ENCODE results near the gene EXOC6.

DNA sequence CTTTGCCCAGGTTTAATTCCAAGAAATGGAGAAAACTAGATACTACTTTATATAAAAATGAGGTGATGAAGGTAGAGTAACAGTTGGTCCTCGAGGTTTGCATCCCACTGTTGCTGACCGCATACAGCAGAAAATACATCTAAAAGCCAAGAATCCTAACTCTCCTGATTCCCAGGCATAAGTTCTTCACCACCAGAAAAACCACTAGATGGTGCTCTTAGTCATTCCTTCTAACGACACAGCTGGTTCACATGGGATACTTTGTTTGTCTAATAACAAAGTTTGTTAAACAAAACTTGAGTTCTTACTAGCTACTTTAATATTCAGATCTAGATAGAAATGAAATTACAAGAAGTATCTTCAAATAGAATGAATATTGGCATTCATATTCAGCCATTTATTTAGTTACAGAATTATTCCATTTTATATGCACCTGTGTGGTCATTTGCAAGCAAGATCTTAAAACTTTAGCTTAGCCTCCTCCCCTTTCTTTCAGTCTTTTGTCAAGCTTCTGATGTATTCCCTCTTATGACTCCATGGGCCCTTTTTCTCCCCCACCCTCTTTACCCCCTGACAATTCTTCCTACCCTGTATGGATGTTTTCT lies 158.2 kb downstream of the EXOC6 start:
- TF ChIP-seq, protein P1, sequence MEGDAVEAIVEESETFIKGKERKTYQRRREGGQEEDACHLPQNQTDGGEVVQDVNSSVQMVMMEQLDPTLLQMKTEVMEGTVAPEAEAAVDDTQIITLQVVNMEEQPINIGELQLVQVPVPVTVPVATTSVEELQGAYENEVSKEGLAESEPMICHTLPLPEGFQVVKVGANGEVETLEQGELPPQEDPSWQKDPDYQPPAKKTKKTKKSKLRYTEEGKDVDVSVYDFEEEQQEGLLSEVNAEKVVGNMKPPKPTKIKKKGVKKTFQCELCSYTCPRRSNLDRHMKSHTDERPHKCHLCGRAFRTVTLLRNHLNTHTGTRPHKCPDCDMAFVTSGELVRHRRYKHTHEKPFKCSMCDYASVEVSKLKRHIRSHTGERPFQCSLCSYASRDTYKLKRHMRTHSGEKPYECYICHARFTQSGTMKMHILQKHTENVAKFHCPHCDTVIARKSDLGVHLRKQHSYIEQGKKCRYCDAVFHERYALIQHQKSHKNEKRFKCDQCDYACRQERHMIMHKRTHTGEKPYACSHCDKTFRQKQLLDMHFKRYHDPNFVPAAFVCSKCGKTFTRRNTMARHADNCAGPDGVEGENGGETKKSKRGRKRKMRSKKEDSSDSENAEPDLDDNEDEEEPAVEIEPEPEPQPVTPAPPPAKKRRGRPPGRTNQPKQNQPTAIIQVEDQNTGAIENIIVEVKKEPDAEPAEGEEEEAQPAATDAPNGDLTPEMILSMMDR (conservative IDR thresholded peaks at IDR 0.05; ENCODE audit: low read length): peak; percentile 79
- TF ChIP-seq EZH2phosphoT487 (IDR thresholded peaks at IDR 0.05; ENCODE audit: borderline replicate concordance): no peak

All from Loucy (cell line).